ENCODE measurements around the gene ITIH2.
"Not testable (repeated sequence)": the region's sequence is repeated elsewhere in the genome, so short reads cannot be mapped to it uniquely, and the experiment has no call there.

ITIH2 gene, protein sequence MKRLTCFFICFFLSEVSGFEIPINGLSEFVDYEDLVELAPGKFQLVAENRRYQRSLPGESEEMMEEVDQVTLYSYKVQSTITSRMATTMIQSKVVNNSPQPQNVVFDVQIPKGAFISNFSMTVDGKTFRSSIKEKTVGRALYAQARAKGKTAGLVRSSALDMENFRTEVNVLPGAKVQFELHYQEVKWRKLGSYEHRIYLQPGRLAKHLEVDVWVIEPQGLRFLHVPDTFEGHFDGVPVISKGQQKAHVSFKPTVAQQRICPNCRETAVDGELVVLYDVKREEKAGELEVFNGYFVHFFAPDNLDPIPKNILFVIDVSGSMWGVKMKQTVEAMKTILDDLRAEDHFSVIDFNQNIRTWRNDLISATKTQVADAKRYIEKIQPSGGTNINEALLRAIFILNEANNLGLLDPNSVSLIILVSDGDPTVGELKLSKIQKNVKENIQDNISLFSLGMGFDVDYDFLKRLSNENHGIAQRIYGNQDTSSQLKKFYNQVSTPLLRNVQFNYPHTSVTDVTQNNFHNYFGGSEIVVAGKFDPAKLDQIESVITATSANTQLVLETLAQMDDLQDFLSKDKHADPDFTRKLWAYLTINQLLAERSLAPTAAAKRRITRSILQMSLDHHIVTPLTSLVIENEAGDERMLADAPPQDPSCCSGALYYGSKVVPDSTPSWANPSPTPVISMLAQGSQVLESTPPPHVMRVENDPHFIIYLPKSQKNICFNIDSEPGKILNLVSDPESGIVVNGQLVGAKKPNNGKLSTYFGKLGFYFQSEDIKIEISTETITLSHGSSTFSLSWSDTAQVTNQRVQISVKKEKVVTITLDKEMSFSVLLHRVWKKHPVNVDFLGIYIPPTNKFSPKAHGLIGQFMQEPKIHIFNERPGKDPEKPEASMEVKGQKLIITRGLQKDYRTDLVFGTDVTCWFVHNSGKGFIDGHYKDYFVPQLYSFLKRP

DNA sequence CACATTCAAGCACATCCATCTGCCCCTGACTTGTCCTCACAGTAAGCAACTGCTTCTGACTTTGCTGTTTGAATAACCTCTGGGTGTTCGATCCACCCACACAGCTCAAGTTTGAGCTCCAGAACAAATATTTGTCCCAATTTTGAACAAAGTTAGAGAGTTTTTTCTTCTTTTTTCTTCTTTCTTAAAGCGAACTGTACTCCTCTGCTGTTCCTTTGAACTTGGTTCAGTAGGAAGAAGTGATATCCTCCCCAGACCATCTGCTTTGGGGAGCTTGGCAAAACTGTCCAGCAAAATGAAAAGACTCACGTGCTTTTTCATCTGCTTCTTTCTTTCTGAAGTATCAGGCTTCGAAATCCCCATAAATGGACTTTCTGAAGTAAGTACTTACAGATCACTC, at the start of gene ITIH2:
ITIH2 (plus strand) TSS at position 177 of the 400 bp plus-strand sequence; CDS start at position 296, 119 bp downstream.
- no peak for DNase-seq (ENCODE audit: low read depth)

DNA sequence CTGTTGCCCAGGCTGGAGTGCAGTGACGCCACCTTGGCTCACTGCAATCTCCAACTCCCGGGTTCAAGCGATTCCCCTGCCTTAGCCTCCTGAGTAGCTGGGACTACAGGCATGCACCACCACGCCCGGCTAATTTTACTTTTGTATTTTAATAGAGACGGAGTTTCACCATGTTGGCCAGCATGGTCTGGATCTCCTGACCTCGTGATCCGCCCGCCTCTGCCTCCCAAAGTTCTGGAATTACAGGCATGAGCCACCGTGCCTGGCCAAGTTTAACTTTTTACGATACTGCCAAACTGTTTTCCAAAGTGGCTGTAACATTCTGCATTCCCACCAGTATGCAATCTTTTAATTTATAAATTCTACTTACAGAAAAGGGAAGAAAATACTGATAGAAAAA, 46.0 kb upstream of the ITIH2 start:
- not testable (repeated sequence) for DNase-seq (ENCODE audit: low read depth)

DNA sequence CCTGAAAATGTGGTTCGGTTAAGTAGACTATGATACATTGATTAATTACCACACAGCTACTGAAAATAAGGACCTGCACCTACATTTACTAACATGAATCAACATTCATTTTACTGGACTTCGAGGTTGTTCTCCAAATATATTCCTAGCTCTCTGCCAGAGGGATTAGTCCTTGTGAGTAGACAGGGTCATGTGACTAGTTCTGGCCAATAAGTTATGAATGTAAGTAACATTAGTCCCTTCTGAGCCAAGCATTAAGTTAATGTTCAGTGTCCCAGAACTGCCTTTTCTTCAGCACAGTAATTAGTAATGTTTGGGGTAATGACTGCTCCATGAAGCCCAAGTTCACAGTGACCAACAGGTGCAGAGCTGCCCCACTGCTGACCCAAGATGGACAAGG, 45.6 kb upstream of the ITIH2 start:
- DNase-seq (ENCODE audit: low read depth) = no peak

DNA sequence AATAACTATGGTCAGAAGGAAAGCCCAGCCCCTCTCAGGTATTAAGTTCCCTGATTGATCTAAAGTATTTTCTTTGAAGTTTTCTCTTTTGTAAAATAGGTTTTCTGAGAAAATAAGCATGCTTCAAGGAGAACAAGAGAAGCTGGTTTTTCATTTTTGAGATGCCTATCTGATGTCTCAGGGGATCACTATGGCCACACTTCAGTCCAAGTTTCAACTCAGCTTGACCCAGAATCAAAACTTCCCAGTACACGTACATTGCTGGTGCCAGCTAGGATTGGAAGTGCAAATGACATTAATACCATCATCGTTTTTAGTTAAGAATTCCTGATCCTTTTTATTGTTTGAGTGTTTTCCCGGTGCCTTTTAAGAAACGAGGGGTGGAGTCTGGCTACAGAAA, 43.6 kb upstream of the ITIH2 start:
- no peak for DNase-seq (ENCODE audit: low read depth)

DNA sequence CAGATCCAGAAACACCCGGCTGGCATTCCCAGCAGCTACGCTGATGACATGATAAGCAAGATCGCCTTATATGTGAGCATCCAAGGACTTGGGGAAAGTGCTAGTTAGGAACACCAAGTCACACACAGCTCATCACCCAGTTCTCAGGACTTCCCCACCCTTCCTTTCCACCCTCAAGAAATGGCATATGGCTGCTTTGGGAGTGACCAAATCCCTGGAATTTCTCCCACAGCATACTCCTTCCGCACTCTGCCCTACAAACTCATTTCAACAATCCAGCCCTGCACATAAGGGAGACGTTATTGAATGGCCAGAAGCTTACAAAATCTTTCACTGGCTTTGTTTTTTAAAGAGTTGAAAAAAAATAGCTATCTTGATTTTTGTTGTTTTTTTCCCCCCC, 40.6 kb upstream of the ITIH2 start:
- DNase-seq (ENCODE audit: low read depth) = no peak

DNA sequence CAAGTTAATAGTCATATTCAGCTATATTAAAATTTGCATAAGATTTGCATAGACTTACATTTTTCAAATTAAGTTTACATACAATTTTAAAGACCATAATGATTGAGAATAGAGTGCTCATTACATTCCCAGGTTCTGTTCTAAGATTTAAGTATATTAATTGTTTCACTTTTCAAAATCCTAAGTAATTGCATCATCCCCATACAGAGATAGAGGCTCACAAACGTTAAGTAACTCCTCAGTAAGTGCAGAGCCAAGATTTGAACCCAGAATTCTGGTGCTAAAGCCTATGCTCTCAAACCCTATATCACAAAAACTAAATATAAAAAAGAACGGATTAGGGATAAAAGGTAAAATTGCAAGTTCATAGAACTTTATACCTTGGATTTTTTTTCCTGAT, 38.4 kb upstream of the ITIH2 start:
- DNase-seq (ENCODE audit: low read depth) = no peak

DNA sequence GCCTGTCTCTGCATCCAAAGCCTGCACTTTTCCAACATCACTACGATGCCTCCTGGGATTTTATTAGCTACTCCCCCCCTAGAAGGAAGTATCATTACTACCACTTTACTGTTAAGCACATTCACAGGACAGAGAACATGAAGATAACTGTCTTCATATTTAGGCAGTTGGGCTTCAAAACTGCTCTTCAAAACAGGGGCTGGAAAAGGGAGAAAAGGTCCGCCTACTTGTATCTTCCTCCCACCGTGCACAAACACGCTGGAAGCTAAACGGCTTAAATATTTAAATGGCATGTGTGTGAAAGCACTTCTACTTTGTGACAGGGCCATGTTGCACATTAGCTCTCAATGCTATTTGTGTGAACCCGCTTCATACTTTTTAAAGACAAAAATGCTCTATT, 37.3 kb upstream of the ITIH2 start:
- no peak for DNase-seq (ENCODE audit: low read depth)

DNA sequence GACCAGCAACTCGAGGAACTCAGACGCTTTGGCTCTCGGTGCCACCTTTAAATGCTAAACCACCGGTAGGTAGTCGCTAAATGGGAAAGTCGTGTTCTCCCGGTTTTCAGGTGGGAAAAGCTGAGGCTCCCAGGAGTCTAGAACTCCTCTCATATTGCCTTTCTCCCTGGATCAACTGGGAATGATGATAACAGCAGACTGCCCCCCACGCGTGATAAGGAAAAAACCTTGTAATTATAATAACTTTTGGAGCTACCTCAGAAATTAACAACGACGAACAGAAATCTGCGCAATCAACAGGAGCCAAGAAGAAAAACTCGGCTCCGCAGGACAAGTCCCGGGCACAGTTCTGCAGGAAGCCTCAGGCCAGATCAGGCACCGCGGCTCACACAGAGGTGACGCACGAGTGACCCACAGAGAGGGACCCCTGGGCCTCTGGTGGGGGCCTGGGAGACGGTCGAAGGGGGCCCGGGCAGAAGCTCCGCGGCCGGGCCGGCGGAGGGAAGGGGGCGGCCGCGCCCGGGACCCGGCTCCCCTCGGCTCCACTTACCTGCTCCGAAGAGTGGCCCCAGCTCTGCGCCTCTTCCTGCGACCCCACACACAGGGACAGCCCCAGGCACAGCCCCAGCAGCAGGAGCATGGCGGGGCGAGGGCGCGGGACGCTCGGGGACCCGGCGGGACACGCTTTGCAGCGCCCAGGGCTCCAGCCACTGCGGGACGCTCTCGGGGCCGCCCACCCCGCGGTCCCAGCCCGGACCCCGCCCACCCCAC, 36.7 kb upstream of the ITIH2 start, which contains the start of gene ITIH5:
ITIH5 (minus strand) TSS at position 714 of the 771 bp plus-strand sequence; CDS start at position 640, 74 bp downstream.
- DNase-seq (ENCODE audit: low read depth) = no peak

DNA sequence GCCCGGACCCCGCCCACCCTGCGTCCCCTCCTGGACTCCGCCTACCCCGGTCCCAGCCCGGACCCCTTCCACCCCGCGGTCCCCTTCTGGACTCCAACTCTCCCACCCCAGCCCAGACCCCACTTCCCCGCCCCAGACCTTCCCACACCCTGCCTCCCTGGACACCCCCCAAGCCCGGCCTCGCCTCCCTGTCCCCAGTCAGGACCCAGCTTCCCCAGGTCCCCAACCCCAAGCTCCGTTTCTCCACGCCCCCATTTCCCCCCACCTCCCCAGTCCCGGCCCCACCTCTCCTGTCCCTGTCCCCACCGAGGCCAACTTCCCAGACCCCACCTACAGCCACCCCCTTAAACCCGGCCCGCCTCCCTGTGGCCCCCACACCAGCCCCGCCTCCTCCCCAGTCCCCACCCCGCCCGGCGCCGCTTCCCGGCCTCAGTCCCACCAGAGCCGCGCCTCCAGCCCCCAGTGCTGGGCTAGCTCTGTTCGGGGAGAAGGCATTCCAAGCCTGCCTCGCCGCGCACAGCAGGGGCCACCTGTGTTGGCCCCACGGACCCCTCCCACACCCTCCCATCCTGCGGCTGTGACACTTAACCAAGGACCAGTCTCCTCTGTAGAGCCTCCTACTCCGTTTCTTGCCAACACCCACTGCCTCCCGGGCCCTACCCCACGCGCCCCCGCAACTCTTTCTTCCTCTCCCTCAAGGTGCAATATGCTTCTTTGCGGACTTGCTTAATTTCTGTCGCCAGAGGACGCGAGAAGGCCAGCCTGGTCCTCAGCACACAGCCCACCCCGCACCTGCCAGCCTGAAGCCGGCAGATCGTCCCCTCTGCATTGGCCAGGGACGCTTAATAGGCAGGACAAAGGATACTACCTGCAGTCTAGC, 35.6 kb upstream of the ITIH2 start:
- DNase-seq (ENCODE audit: low read depth) = no peak

DNA sequence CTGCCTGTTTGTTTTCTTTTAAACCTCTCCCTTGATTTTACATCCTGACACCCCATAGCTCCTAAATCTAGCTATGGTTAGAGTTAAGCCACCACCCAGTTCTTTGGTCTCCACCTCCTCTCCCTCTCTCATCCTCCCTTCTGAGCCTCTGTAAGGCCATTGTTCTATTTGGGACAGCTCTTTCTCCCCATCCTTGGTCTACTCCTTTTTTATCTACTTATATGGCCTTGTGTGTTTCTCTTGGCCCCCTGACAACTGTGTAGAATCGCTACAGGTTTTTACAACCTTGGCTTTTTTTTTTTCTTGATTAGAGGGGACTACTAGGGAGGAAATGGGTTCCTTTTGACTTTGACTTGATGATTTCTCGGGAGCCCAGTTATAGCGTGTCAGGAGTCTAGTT, 33.0 kb upstream of the ITIH2 start:
- DNase-seq (ENCODE audit: low read depth) = no peak

DNA sequence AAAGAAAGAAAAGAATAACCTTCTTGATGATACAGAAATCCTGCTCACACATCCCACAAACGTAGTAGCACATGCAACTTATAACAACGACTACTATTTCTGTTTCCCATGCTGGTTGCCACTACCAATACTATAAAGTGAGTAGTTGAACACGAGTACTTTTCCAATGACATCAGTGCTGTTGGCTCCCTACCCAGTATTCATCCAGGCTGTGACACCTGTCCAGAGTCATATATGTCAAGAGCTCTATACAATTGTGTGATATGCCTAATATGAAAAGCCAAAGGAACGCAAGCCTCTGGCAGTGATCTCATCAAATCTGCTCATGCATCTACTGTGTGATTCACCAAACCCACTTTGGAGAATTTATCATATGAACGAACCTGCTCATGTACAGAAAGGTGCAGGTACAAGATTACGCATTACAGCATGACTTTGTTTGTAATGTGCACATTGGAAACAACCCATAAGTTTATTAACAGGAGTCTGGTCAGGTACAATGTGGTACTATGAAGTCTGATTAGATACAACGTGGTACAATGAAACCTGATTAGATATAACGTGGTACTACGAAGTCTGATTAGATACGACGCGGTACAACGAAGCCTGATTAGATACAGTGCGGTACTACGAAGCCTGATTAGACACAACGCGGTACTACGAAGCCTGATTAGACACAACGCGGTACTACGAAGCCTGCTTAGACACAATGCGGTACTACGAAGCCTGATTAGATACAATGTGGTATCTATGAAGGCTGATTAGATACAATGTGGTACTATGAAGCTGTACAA, 30.6 kb upstream of the ITIH2 start:
- DNase-seq (ENCODE audit: low read depth) = no peak

DNA sequence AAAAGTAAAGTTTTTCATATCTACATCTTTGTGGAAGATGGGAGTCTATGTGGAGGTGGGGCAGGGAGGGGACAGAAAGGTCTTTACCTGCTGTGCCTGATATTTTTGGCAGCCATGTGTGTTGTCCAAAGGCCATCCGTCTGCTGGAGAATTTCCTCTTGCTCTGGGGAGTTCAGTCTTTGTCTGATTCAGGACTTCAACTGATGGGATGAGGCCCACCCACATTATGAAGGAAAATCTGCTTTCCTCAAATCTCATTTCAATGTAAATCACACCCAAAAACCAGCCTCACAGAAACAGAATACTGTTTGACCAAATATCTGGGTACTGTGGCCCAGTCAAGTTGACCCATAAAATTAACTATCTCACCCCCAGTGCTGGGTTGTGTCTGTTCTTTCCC, 23.9 kb upstream of the ITIH2 start:
- no peak for DNase-seq (ENCODE audit: low read depth)

DNA sequence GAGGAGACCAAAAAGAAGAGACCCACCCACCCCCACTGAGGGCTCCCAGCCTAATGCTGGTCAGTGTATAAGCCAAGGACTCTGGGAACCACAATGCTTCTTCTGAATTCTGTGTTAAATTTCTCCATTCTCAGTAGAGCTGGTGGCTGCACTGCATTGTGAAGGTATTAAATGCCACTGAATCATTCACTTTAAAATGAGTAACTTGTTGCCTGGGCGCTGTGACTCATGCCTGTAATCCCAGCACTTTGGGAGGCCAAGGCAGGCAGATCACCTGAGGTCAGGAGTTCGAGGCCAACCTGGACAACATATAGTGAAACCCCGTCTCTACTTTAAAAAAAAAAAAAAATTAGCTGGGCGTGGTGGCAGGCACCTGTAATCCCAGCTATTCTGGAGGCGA, 23.0 kb upstream of the ITIH2 start:
- not testable (repeated sequence) for DNase-seq (ENCODE audit: low read depth)

DNA sequence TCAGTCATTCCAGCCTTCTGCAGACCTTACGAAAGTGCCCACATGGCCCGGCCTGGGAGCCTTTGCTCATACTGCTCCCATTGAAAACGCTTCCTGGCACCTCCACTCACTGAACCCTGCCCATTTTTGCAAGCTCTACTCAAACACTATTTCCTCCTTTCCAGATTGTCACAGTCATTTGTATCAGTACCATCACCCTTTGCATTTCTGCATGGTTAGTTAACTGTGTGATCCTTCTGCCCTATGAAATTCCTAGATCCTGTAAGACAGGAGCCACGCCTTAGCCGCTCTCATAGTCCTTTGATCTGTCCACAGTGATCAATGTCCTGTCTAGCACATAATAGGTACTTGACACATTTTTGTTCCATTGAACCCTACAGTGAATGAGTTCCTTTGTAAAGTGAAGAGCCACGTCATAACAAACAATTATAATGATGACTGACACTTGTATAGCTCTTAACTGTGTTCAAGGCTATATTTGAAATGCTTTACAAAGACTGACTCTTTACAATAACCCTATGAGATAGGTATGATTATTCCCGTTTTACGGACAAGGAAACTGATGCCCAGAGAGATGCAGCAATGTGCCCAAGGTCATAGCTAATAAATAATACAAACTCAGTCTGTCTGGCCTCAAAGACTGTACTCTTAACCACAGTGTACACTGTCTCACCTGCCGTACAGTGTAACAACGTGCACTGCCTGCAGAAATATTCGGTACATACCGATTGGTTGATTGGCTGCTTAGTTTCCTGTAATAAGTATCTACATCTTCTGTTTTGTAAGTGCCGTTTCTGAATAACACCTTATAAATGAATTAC, 16.6 kb upstream of the ITIH2 start:
- DNase-seq (ENCODE audit: low read depth) = no peak

DNA sequence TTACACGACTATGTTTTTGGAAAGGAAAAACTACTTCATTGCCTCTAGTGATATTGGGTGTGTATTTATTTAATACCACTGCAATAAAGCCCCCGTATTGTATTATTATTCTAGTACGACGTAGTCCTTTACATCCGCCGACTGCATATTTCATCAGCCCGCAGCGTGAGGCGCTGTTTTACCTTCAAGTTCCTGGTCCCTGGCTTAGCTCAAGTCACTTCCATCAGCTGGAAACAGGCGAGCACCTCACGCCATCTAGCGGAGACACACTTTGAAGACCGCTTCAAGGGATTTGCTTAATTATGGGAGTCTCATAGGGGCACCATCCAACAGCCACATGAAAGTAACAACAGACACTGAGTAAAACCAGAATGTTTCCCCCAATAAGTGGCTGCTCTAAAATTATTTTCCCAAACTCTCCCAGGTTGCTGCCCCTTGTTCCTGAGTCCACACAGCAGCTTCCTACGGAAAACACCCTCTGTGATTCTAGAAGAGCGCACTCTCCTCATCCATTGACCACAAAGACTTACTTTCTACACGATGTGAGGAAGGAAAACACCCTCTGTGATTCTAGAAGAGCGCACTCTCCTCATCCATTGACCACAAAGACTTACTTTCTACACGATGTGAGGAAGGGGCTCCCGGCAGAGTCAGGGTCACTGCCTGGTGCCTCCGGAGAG, 15.7 kb upstream of the ITIH2 start:
- peak; percentile 54 for DNase-seq (ENCODE audit: low read depth)

DNA sequence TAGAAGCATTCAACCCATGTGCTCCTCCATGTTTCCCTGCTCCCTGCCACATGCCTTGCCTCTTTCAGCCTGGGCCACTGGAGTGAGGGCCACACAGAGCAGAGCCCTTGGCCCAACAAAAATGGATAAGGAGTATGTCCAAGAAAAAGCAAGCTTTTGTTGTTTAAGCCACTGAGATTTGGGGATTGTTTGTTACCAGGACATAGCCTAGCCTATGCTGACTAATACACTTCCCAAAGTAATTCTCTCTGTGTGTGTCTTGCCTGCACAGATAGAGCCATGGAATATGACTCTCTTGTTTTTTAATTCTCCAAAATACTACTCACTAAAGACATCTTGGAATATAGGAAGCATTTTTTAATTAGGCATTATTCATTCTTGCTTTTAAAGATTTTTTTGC, 13.5 kb upstream of the ITIH2 start:
- DNase-seq (ENCODE audit: low read depth) = no peak

DNA sequence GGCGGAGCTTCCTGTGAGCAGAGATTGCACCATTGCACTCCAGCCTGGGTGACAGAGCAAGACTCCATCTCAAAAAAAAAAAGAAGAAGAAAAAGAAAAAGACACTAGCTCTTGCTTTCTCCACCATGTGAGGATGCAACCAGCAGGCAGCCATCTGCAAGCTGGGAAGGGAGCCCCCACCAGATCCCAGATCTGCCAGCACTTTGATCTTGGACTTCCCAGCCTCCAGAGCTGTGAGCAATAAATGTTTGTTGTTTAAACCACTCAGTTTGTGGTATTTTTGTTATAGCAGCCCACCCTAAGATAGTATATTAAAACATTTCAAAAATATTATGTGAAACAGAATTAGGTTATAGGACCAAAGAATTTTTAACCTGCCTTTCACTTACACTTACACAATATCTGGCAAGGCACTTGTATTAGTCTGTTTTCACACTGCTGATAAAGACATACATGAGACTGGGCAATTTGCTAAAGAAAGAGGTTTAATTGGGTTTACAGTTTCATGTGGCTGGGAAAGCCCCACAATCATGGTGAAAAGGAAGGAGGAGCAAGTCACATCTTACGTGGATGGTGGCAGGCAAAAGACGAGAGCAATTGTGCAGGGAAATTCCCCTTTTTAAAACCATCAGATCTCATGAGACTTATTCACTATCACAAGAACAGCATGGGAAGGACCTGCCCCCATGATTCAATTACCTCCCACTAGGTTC, 12.1 kb upstream of the ITIH2 start:
- DNase-seq (ENCODE audit: low read depth) = not testable (repeated sequence)

DNA sequence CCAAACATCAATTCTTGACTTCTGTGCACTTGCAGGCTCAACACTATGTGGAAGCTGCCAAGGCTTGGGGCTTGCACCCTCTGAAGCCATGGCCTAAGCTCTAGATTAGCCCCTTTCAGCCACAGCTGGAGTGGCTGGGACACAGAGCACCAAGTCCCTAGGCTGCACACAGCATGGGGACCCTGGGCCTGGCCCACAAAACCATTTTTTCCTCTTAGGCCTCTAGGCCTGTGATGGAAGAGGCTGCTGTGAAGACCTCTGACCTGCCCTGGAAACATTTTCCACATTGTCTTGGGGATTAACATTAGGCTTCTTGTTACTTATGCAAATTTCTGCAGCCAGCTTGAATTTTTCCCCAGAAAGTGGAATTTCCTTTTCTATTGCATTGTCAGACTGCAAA, 10.7 kb upstream of the ITIH2 start:
- DNase-seq (ENCODE audit: low read depth) = not testable (repeated sequence)
